OCI-LY1 (cell line): Measurements from ENCODE around the gene RYR3.

ENCODE experiments used
- H2AFZ ChIP-seq: fragments of 200-600 bp; sonication (generic), shearing (Covaris generic); 2 replicates; pipeline ENCODE4 v1.6.0; 2014; ENCODE audit warnings: antibody characterized with exemption, mild to moderate bottlenecking, low read length
- H3F3A ChIP-seq: fragments of 200-600 bp; sonication (generic), shearing (Covaris generic); 2 replicates; pipeline ENCODE4 v1.6.0; 2014; ENCODE audit warnings: mild to moderate bottlenecking, antibody characterized with exemption, low read length, moderate library complexity; ENCODE audit not compliant: insufficient read depth
- H3K27ac ChIP-seq: fragments of 200-600 bp; sonication (generic); 2 replicates; pipeline ENCODE4 v1.5.1; 2014; ENCODE audit warnings: low read length, mixed run types, mild to moderate bottlenecking, low read depth; ENCODE audit not compliant: poor library complexity, severe bottlenecking
- H3K27me3 ChIP-seq: fragments of 200-600 bp; sonication (generic); 2 replicates; pipeline ENCODE4 v1.6.0; 2014; ENCODE audit warnings: antibody characterized with exemption, mild to moderate bottlenecking, low read length, moderate library complexity; ENCODE audit not compliant: insufficient read depth
- H3K36me3 ChIP-seq: fragments of 200-600 bp; sonication (generic); 2 replicates; pipeline ENCODE4 v1.6.1; 2014; ENCODE audit warnings: mild to moderate bottlenecking, antibody characterized with exemption, low read length, moderate library complexity, mixed read lengths; ENCODE audit not compliant: insufficient read depth
- H3K4me1 ChIP-seq: fragments of 200-600 bp; sonication (generic); 2 replicates; pipeline ENCODE4 v1.5.1; 2014; ENCODE audit warnings: mild to moderate bottlenecking, low read length, moderate library complexity; ENCODE audit not compliant: insufficient read depth, severe bottlenecking
- H3K4me2 ChIP-seq: fragments of 200-600 bp; sonication (generic), shearing (Covaris generic); 2 replicates; pipeline ENCODE4 v1.6.1; 2014; ENCODE audit warnings: low read length
- H3K4me3 ChIP-seq: fragments of 200-600 bp; sonication (generic); 2 replicates; pipeline ENCODE4 v1.5.1; 2014; ENCODE audit warnings: low read length, low read depth, mild to moderate bottlenecking, mixed read lengths; ENCODE audit not compliant: poor library complexity, severe bottlenecking
- H3K79me2 ChIP-seq: fragments of 200-600 bp; shearing (Covaris generic); 2 replicates; pipeline ENCODE4 v1.6.1; 2016; ENCODE audit warnings: mixed run types, low read length, mixed read lengths; ENCODE audit not compliant: insufficient read depth
- H3K9ac ChIP-seq: fragments of 200-600 bp; sonication (generic), shearing (Covaris generic); 2 replicates; pipeline ENCODE4 v1.6.1; 2014; ENCODE audit warnings: mild to moderate bottlenecking, low read length, mixed read lengths
- H3K9me2 ChIP-seq: fragments of 200-600 bp; sonication (generic), shearing (Covaris generic); 2 replicates; pipeline ENCODE4 v1.6.1; 2014; ENCODE audit warnings: low read depth, mild to moderate bottlenecking, low read length, mixed read lengths
- H3K9me3 ChIP-seq: fragments of 200-600 bp; shearing (Covaris generic); 2 replicates; pipeline ENCODE4 v1.6.1; 2014; ENCODE audit warnings: low read length, mixed read lengths
- H4K20me1 ChIP-seq: fragments of 200-600 bp; sonication (generic), shearing (Covaris generic); 2 replicates; pipeline ENCODE4 v1.6.0; 2016; ENCODE audit warnings: mild to moderate bottlenecking, low read length; ENCODE audit not compliant: insufficient read depth
- EZH2 ChIP-seq: fragments of 200-600 bp; sonication (generic), shearing (Covaris generic); IDR thresholded peaks from 2 replicates; pipeline ENCODE4 v1.8.0; 2017; ENCODE audit warnings: borderline replicate concordance, mixed run types, mild to moderate bottlenecking, antibody characterized with exemption, low read length, moderate library complexity, mixed read lengths
- TF ChIP-seq, protein P1 (sequence below): fragments of 200-600 bp; sonication (generic), shearing (Covaris generic); IDR thresholded peaks from 2 replicates; pipeline ENCODE4 v1.5.1; 2017; ENCODE audit warnings: mild to moderate bottlenecking, antibody characterized with exemption, low read length, moderate library complexity, mixed read lengths

The RYR3 gene

GRCh38 chr15:33370623-33371020, 59.9 kb downstream of the RYR3 start:
- Histone ChIP-seq H3K4me3 (no peak overlapping the region), H3F3A (no peaks in the 10 kb centered on the region), H3K9me3 (no peaks in the 10 kb centered on the region), H3K9ac (no peak overlapping the region), H3K9me2 (no peaks in the 10 kb centered on the region), H3K36me3 (no peaks in the 10 kb centered on the region), H3K4me1 (no peaks in the 10 kb centered on the region), H2AFZ (no peak overlapping the region), H3K4me2 (no peak overlapping the region), H3K27me3 (no peaks in the 10 kb centered on the region), H4K20me1 (no peaks in the 10 kb centered on the region), H3K27ac (no peak overlapping the region), H3K79me2 (no peaks in the 10 kb centered on the region)
- TF ChIP-seq, protein P1, sequence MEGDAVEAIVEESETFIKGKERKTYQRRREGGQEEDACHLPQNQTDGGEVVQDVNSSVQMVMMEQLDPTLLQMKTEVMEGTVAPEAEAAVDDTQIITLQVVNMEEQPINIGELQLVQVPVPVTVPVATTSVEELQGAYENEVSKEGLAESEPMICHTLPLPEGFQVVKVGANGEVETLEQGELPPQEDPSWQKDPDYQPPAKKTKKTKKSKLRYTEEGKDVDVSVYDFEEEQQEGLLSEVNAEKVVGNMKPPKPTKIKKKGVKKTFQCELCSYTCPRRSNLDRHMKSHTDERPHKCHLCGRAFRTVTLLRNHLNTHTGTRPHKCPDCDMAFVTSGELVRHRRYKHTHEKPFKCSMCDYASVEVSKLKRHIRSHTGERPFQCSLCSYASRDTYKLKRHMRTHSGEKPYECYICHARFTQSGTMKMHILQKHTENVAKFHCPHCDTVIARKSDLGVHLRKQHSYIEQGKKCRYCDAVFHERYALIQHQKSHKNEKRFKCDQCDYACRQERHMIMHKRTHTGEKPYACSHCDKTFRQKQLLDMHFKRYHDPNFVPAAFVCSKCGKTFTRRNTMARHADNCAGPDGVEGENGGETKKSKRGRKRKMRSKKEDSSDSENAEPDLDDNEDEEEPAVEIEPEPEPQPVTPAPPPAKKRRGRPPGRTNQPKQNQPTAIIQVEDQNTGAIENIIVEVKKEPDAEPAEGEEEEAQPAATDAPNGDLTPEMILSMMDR: no peak
- no peak for TF ChIP-seq EZH2

DNA sequence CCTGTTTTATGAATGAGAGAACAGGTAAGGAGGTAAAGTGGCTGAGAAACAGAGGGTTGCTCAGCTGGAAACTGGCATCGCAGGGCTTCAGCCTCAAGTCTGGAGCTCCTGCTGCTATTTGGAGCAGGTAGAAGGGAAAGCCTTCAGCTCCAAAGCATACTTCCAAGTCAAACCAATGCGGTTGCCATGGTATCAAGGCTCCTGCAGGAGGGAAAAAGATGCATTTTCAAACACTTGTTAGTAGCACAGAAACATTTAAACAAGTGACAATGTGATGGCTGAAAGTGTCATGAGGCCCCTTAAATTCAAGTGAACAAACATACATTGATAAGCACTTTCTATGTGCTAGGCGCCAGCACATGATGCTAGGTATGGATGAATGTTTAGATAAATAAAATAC, 60.4 kb downstream of the RYR3 start:
- Histone ChIP-seq H3K79me2 (no peaks in the 10 kb centered on the region), H3K27me3 (no peaks in the 10 kb centered on the region), H3K4me1 (no peaks in the 10 kb centered on the region), H3K9me2 (no peaks in the 10 kb centered on the region), H2AFZ (no peak overlapping the region), H3K9ac (no peak overlapping the region), H3F3A (no peaks in the 10 kb centered on the region), H3K9me3 (no peaks in the 10 kb centered on the region), H3K4me2 (no peak overlapping the region), H3K27ac (no peak overlapping the region), H4K20me1 (no peaks in the 10 kb centered on the region), H3K36me3 (no peaks in the 10 kb centered on the region), H3K4me3 (no peak overlapping the region)
- no peak for TF ChIP-seq EZH2
- TF ChIP-seq, protein P1: no peak

DNA sequence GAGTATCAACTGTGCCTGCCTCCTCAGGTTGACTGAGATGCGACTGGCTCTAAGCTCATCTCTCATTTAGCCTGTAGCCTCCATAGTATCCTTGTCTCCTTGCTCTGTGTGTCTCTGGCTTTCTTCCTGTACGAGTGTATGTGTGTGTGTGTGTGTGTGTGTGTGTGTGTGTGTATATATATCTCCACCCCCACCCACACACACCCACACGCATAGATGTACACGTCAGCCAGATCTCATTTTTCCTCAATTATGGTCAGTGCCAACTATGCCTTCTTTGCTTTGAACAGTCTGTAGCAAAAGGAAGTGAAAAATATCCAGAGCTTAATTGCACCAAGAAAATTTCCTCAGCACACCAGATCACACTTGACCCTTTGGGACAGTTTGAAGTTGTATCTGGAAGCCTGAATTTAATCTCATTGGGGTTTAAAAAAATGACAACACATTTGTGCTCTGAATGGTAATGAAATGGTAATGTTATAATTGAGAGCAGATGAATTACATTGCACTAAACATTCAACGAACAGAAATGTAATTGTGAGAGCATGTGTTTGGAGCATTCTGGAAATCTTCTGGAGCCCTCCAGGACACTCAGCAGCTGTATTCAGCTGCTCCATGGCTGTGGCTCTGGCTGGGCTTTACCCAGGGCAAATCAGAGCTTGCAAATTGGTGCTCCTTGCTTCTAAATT, 63.6 kb downstream of the RYR3 start:
- no peaks in the 10 kb centered on the region for H3K9me2 ChIP-seq
- H3K36me3 ChIP-seq: no peaks in the 10 kb centered on the region
- H3K4me3 ChIP-seq: no peak overlapping the region
- H3K4me2 ChIP-seq: no peak overlapping the region
- H3K27ac ChIP-seq: no peak overlapping the region
- no peaks in the 10 kb centered on the region for H3K27me3 ChIP-seq
- no peaks in the 10 kb centered on the region for H3K4me1 ChIP-seq
- no peaks in the 10 kb centered on the region for H3K9me3 ChIP-seq
- no peaks in the 10 kb centered on the region for H3F3A ChIP-seq
- TF ChIP-seq EZH2: no peak
- TF ChIP-seq, protein P1: no peak
- no peak overlapping the region for H2AFZ ChIP-seq
- no peak overlapping the region for H3K9ac ChIP-seq
- no peaks in the 10 kb centered on the region for H4K20me1 ChIP-seq
- no peaks in the 10 kb centered on the region for H3K79me2 ChIP-seq
